Liver (tissue), 9 donors: ENCODE data around the gene REG1B. TPM values are rescaled to one million over a fixed set of nuclear protein-coding genes. Genes with fewer than 3 reads are reported as not detected.

Source experiments
- DNase-seq: peaks from one replicate; pipeline ENCODE4 v3.0.0-alpha.2; 2017; ENCODE audit warnings: low spot score
- H3K27ac ChIP-seq, 2 donors: one replicate each; pipeline ENCODE4 v1.7.0; 2013; ENCODE audit warnings: inconsistent platforms in 2 of 2, low read length in 2 of 2, control low read depth in 1 of 2, low read depth in 1 of 2, mild to moderate bottlenecking in 1 of 2
- H3K27me3 ChIP-seq, 4 donors: one replicate each; pipeline versions ENCODE4 v1.6.1 to v1.7.0; 2013; ENCODE audit warnings: low read length in 3 of 4, inconsistent platforms in 1 of 4, mild to moderate bottlenecking in 1 of 4, moderate library complexity in 1 of 4; ENCODE audit not compliant: control insufficient read depth in 4 of 4, insufficient read depth in 4 of 4
- H3K36me3 ChIP-seq, 4 donors: one replicate each; pipeline versions ENCODE4 v1.6.1 to v1.7.0; 2013; ENCODE audit warnings: low read length in 3 of 4, mild to moderate bottlenecking in 3 of 4, low read depth in 1 of 4, moderate library complexity in 1 of 4; ENCODE audit not compliant: control insufficient read depth in 4 of 4, insufficient read depth in 3 of 4
- H3K4me1 ChIP-seq, 4 donors: one replicate each; pipeline versions ENCODE4 v1.6.1 to v1.7.0; 2013; ENCODE audit warnings: low read length in 3 of 4, mild to moderate bottlenecking in 3 of 4, moderate library complexity in 1 of 4; ENCODE audit not compliant: control insufficient read depth in 4 of 4, insufficient read depth in 4 of 4
- H3K4me3 ChIP-seq, 3 donors: one replicate each; pipeline versions ENCODE4 v1.6.1 to v1.7.0; 2013; ENCODE audit warnings: low read length in 3 of 3, control low read depth in 1 of 3, low read depth in 1 of 3, mild to moderate bottlenecking in 1 of 3
- H3K9ac ChIP-seq, 2 donors: one replicate each; pipeline ENCODE4 v1.7.0; 2013; ENCODE audit warnings: low read length in 2 of 2, mild to moderate bottlenecking in 2 of 2, moderate library complexity in 2 of 2, control low read depth in 1 of 2, low read depth in 1 of 2
- H3K9me3 ChIP-seq, 4 donors: one replicate each; pipeline versions ENCODE4 v1.6.1 to v1.7.0; 2013; ENCODE audit warnings: low read length in 3 of 4; ENCODE audit not compliant: control insufficient read depth in 4 of 4
- ATF3 ChIP-seq: IDR thresholded peaks from 2 replicates; pipeline ENCODE4 v1.6.1; 2016; ENCODE audit warnings: antibody characterized with exemption
- EGR1 ChIP-seq, 2 donors: IDR thresholded peaks; 2 replicates each; pipeline ENCODE4 v1.6.1; 2016 to 2018; ENCODE audit warnings: antibody characterized with exemption in 2 of 2, low read depth in 2 of 2
- FOXA1 ChIP-seq: IDR thresholded peaks from 2 replicates; pipeline ENCODE4 v1.6.1; 2016; ENCODE audit warnings: antibody characterized with exemption
- FOXA2 ChIP-seq: IDR thresholded peaks from 2 replicates; pipeline ENCODE4 v1.6.1; 2016; ENCODE audit warnings: antibody characterized with exemption
- GABPA ChIP-seq, 2 donors: IDR thresholded peaks in 1 of 2; conservative IDR thresholded peaks in 1 of 2; 2 replicates each; pipeline ENCODE4 v1.6.1; 2016; ENCODE audit warnings: antibody characterized with exemption in 2 of 2, mild to moderate bottlenecking in 1 of 2, moderate library complexity in 1 of 2
- HNF4A ChIP-seq, 2 donors: conservative IDR thresholded peaks; 2 replicates each; pipeline ENCODE4 v1.6.1; 2016; ENCODE audit warnings: antibody characterized with exemption in 2 of 2, mild to moderate bottlenecking in 2 of 2
- HNF4G ChIP-seq: IDR thresholded peaks from 2 replicates; pipeline ENCODE4 v1.6.1; 2016; ENCODE audit warnings: antibody characterized with exemption
- JUND ChIP-seq, 2 donors: IDR thresholded peaks; 2 replicates each; pipeline ENCODE4 v1.6.1; 2016; ENCODE audit warnings: antibody characterized with exemption in 2 of 2
- NR2F2 ChIP-seq: IDR thresholded peaks from 2 replicates; pipeline ENCODE4 v1.6.1; 2016; ENCODE audit warnings: antibody characterized with exemption
- RAD21 ChIP-seq, 2 donors: IDR thresholded peaks; 2 replicates each; pipeline ENCODE4 v1.6.1; 2016; ENCODE audit warnings: antibody characterized with exemption in 2 of 2, mild to moderate bottlenecking in 2 of 2
- RXRA ChIP-seq, 2 donors: IDR thresholded peaks; 2 replicates each; pipeline ENCODE4 v1.6.1; 2017 to 2018; ENCODE audit warnings: antibody characterized with exemption in 2 of 2, mild to moderate bottlenecking in 1 of 2
- SP1 ChIP-seq: IDR thresholded peaks from 2 replicates; pipeline ENCODE4 v1.6.1; 2018; ENCODE audit warnings: antibody characterized with exemption, mild to moderate bottlenecking
- TAF1 ChIP-seq: conservative IDR thresholded peaks from 2 replicates; pipeline ENCODE4 v1.6.1; 2016; ENCODE audit warnings: antibody characterized with exemption, mild to moderate bottlenecking
- YY1 ChIP-seq: IDR thresholded peaks from 2 replicates; pipeline ENCODE4 v1.6.1; 2016; ENCODE audit warnings: antibody characterized with exemption, mild to moderate bottlenecking
- ZBTB33 ChIP-seq: IDR thresholded peaks from 2 replicates; pipeline ENCODE4 v1.6.1; 2016; ENCODE audit warnings: antibody characterized with exemption
- WGBS: extraction: QIAGEN DNeasy Blood & Tissue Kit; methylation state at CpG from one replicate; pipeline ENCODE4 v1.1.7; 2013; 5-methylcytosine and 5-hydroxymethylcytosine counted together
- polyA plus RNA-seq, 2 donors: library from polyadenylated mRNA; stranded (reverse) in 1 of 2; unstranded in 1 of 2; fragments of 200-250 nt in 1 of 2; fragments of >200 nt in 1 of 2; fragmentation: Nextera tagmentation in 1 of 2; extraction: Ambion mirVana in 1 of 2; gene quantifications; one replicate each; pipeline versions ENCODE4 v1.2.1 to v1.2.3, GENCODE V29; 2013 to 2015
- total RNA-seq, 2 donors: library from RNA; depleted of rRNA; stranded (reverse); fragments of >200 nt; gene quantifications; one replicate each; pipeline ENCODE4 v1.2.3, GENCODE V29; 2014
- TF ChIP-seq, protein P1 (sequence below): IDR thresholded peaks from 2 replicates; pipeline ENCODE4 v1.6.1; 2016; ENCODE audit warnings: antibody characterized with exemption, mild to moderate bottlenecking
- TF ChIP-seq, protein P2 (sequence below): IDR thresholded peaks from 2 replicates; pipeline ENCODE4 v1.6.1; 2016; ENCODE audit warnings: antibody characterized with exemption
- donor health status: healthy.
- donor health status: healthy.
- donor health status: healthy.
- donor health status: healthy.
- donor health status: healthy.

The REG1B gene
- total and polyA plus RNA-seq, 4 donors: 0.18 TPM; not detected in 3

- H3K27me3 ChIP-seq: no peaks in the 10 kb centered on the region
- WGBS: 76% methylated on average over 5 of the region's 5 CpGs
- no peak for TF ChIP-seq GABPA (IDR thresholded peaks at IDR 0.05 in 1 of 2, conservative IDR thresholded peaks at IDR 0.05 in 1 of 2)
- TF ChIP-seq, protein P1, sequence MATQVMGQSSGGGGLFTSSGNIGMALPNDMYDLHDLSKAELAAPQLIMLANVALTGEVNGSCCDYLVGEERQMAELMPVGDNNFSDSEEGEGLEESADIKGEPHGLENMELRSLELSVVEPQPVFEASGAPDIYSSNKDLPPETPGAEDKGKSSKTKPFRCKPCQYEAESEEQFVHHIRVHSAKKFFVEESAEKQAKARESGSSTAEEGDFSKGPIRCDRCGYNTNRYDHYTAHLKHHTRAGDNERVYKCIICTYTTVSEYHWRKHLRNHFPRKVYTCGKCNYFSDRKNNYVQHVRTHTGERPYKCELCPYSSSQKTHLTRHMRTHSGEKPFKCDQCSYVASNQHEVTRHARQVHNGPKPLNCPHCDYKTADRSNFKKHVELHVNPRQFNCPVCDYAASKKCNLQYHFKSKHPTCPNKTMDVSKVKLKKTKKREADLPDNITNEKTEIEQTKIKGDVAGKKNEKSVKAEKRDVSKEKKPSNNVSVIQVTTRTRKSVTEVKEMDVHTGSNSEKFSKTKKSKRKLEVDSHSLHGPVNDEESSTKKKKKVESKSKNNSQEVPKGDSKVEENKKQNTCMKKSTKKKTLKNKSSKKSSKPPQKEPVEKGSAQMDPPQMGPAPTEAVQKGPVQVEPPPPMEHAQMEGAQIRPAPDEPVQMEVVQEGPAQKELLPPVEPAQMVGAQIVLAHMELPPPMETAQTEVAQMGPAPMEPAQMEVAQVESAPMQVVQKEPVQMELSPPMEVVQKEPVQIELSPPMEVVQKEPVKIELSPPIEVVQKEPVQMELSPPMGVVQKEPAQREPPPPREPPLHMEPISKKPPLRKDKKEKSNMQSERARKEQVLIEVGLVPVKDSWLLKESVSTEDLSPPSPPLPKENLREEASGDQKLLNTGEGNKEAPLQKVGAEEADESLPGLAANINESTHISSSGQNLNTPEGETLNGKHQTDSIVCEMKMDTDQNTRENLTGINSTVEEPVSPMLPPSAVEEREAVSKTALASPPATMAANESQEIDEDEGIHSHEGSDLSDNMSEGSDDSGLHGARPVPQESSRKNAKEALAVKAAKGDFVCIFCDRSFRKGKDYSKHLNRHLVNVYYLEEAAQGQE: no peak
- TF ChIP-seq HNF4A (conservative IDR thresholded peaks at IDR 0.05): no peak
- no peak for TF ChIP-seq RXRA (IDR thresholded peaks at IDR 0.05)
- no peak for TF ChIP-seq ATF3
- no peak for TF ChIP-seq NR2F2
- DNase-seq: no peak
- H3K36me3 ChIP-seq: no peaks in the 10 kb centered on the region
- no peak overlapping the region for H3K27ac ChIP-seq
- no peaks in the 10 kb centered on the region for H3K4me1 ChIP-seq
- no peak overlapping the region for H3K9ac ChIP-seq
- H3K4me3 ChIP-seq: no peak overlapping the region
- no peaks in the 10 kb centered on the region for H3K9me3 ChIP-seq
Measured at GRCh38 chr2:79082987-79083386, 4.8 kb downstream of the REG1B start.

DNA sequence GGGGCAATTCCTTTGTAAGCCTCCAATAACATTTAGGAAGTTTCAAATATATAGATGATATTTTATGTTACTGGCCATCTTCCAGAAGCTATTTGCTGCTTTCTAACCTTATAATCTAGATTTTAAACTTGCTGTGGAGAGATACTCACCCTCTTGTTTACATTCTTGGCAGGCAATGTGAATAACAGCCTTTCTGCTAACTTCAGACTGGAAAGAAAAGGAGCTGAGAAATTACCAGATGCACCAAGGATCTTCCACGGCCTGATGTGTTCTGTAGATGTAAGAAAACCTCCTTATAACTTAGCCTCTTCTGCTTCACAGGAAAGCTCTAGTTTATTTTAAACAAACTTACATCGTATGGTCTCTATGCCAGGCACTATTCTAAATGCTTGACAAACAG, 16.7 kb downstream of the REG1B start:
- no peaks in the 10 kb centered on the region for H3K27me3 ChIP-seq
- WGBS: 70% methylated on average over 2 of the region's 2 CpGs
- H3K4me3 ChIP-seq: no peak overlapping the region
- no peak for TF ChIP-seq EGR1 (IDR thresholded peaks at IDR 0.05; ENCODE audit: low read depth in 2 of 2)
- TF ChIP-seq RXRA (IDR thresholded peaks at IDR 0.05): no peak
- TF ChIP-seq GABPA (IDR thresholded peaks at IDR 0.05 in 1 of 2, conservative IDR thresholded peaks at IDR 0.05 in 1 of 2): no peak
- no peak for TF ChIP-seq FOXA2
- no peak for TF ChIP-seq YY1
- no peak for TF ChIP-seq NR2F2
- no peak for TF ChIP-seq RAD21 (IDR thresholded peaks at IDR 0.05)
- no peak for TF ChIP-seq TAF1
- TF ChIP-seq HNF4G: no peak
- TF ChIP-seq, protein P1: no peak
- no peak for TF ChIP-seq ZBTB33
- TF ChIP-seq, protein P2, sequence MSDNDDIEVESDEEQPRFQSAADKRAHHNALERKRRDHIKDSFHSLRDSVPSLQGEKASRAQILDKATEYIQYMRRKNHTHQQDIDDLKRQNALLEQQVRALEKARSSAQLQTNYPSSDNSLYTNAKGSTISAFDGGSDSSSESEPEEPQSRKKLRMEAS: no peak
- no peak for TF ChIP-seq HNF4A (conservative IDR thresholded peaks at IDR 0.05)
- no peak for TF ChIP-seq FOXA1
- TF ChIP-seq SP1: no peak
- TF ChIP-seq ATF3: no peak
- TF ChIP-seq JUND (IDR thresholded peaks at IDR 0.05): no peak
- H3K27ac ChIP-seq: no peak overlapping the region
- no peak for DNase-seq
- no peaks in the 10 kb centered on the region for H3K36me3 ChIP-seq
- no peak overlapping the region for H3K9ac ChIP-seq
- no peaks in the 10 kb centered on the region for H3K9me3 ChIP-seq
- H3K4me1 ChIP-seq: no peaks in the 10 kb centered on the region
